HG02623 (cell line): Measurements from ENCODE around the gene WLS.

Source experiments
- ATAC-seq: cut with Tn5 transposase; IDR thresholded peaks from one replicate; pipeline ENCODE4 v1.9.1; 2021; ENCODE audit warnings: moderate library complexity; ENCODE audit not compliant: unreplicated experiment

The WLS gene

GRCh38 chr1:68103884-68104554 lies 128.3 kb downstream of the WLS start:
- no peak for ATAC-seq

- ATAC-seq: no peak
These were observed 129.2 kb downstream of the WLS start for GRCh38 chr1:68103011-68103545.

GRCh38 chr1:68101829-68102228 lies 130.5 kb downstream of the WLS start:
- ATAC-seq: no peak

GRCh38 chr1:68100571-68100970 lies 131.8 kb downstream of the WLS start:
- no peak for ATAC-seq

GRCh38 chr1:68093737-68094136 lies 138.6 kb downstream of the WLS start:
- no peak for ATAC-seq

GRCh38 chr1:68087184-68087583 lies 145.1 kb downstream of the WLS start:
- ATAC-seq: no peak

- no peak for ATAC-seq
These were observed 146.6 kb downstream of the WLS start for GRCh38 chr1:68085752-68086151.

GRCh38 chr1:68083686-68084085 lies 148.6 kb downstream of the WLS start:
- no peak for ATAC-seq

- ATAC-seq: no peak
These were observed 150.5 kb downstream of the WLS start for GRCh38 chr1:68081775-68082283.

- ATAC-seq: no peak
These were observed 153.7 kb downstream of the WLS start for GRCh38 chr1:68078647-68079046.
